Brain microvascular endothelial cell (primary cell): ENCODE data around the gene KDM6B.

Experiments
- DNase-seq: peaks from one replicate; pipeline ENCODE4 v3.0.0-alpha.2; 2020
- H3K27ac ChIP-seq: fragments of 250-450 bp; sonication (Bioruptor Pico); 2 replicates; pipeline ENCODE4 v1.5.1; 2020; ENCODE audit warnings: mild to moderate bottlenecking, moderate library complexity
- H3K27me3 ChIP-seq: fragments of 250-450 bp; sonication (Bioruptor Pico); replicated peaks from 2 replicates; pipeline ENCODE4 v1.5.1; 2020; ENCODE audit warnings: mild to moderate bottlenecking
- H3K36me3 ChIP-seq: fragments of 250-450 bp; sonication (Bioruptor Pico); replicated peaks from 2 replicates; pipeline ENCODE4 v1.5.1; 2020; ENCODE audit warnings: mild to moderate bottlenecking
- H3K4me3 ChIP-seq: 2 replicates; pipeline ENCODE4 v1.5.1; 2011; ENCODE audit warnings: low read depth, mild to moderate bottlenecking, control low read depth, low read length, moderate library complexity
- CTCF ChIP-seq: IDR thresholded peaks from 2 replicates; pipeline ENCODE4 v1.5.1; 2011; ENCODE audit warnings: low read depth, mild to moderate bottlenecking, moderate library complexity, low read length, control low read depth, inconsistent platforms; ENCODE audit errors: missing control alignments
- in situ Hi-C: cut with HindIII; loops from 2 replicates; pipeline ENCODE4 v1.10.0; 2017; ENCODE audit warnings: low sequenced_read_pairs, low pct_ligation_motif_present

KDM6B gene

DNA sequence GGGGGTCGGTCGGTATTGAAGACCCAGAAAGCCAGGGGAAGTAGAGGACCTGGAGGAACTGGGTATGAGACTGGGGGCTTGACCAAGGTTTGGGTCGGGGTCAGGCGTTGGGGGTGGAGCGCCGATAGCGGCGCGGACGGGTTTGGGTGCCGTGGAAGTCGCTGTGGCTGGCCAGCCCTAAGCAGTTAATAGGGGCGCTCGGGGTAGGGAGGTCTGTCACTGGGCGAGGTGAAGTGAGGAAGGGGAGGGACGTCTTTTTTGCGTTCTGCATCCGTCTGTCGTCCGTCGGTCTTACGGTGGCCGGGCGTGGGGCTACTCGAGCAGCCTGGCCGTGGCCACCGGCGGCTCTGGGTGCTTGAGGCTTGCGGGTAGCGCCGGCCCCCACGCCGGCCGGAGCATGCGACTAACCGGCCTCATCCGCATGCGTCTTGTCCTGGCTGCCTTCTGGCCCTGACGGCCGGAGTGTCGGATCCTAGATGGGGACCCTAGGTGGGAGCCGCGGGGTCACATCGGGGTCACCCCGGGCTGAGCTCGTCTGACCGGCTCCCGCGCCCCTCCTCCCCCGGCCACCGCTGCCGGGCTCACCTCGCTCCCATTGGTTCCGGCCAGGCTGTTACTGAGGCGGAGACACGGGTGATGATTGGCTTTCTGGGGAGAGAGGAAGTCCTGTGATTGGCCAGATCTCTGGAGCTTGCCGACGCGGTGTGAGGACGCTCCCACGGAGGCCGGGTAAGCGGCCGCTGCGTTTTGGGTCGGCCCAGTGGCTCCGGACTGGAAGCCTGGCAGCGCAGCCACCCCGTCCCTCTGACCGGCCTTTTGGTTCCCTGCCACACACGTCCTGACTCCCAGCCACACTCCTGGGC, 10.5 kb downstream of the KDM6B start:
- in situ Hi-C loops = no loop called here
- no peak for TF ChIP-seq CTCF
- peak overlapping the region; percentile 78 for H3K4me3 ChIP-seq
- no peaks in the 10 kb centered on the region for H3K27me3 ChIP-seq
- H3K27ac ChIP-seq = peak overlapping the region; percentile 99
- peaks cover 17% of the 10 kb centered on the region for H3K36me3 ChIP-seq
- peak; percentile 93 for DNase-seq

DNA sequence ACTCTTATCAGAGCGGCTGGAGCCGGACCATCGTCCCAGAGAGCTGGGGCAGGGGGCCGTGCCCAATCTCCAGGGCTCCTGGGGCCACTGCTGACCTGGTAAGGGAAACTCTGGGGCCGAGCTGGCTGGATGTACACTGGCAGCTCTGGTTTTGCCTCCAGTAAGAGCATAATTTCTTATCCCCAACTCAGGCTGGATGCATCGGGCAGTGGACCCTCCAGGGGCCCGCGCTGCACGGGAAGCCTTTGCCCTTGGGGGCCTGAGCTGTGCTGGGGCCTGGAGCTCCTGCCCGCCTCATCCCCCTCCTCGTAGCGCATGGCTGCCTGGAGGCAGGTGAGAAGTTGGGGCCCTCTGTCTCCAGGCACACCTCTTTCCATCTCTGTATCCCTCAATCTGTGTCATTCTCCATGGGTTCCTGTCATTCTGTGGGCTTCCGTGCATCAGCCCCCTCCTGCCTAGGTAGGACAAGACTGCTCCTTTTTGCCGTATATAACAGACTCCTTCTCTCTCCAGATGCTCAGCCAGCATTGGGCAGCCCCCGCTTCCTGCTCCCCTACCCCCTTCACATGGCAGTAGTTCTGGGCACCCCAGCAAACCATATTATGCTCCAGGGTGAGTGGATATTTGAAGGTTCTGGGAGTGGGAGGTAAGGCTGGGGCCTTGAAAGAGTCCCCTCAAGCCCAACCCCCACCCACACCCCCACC, 11.5 kb downstream of the KDM6B start:
- no peaks in the 10 kb centered on the region for H3K27me3 ChIP-seq
- no peak for TF ChIP-seq CTCF
- H3K4me3 ChIP-seq = peak overlapping the region; percentile 78
- H3K36me3 ChIP-seq = peaks cover 27% of the 10 kb centered on the region
- peak overlapping the region; percentile 99 for H3K27ac ChIP-seq
- DNase-seq = no peak
- in situ Hi-C loops = no loop called here

DNA sequence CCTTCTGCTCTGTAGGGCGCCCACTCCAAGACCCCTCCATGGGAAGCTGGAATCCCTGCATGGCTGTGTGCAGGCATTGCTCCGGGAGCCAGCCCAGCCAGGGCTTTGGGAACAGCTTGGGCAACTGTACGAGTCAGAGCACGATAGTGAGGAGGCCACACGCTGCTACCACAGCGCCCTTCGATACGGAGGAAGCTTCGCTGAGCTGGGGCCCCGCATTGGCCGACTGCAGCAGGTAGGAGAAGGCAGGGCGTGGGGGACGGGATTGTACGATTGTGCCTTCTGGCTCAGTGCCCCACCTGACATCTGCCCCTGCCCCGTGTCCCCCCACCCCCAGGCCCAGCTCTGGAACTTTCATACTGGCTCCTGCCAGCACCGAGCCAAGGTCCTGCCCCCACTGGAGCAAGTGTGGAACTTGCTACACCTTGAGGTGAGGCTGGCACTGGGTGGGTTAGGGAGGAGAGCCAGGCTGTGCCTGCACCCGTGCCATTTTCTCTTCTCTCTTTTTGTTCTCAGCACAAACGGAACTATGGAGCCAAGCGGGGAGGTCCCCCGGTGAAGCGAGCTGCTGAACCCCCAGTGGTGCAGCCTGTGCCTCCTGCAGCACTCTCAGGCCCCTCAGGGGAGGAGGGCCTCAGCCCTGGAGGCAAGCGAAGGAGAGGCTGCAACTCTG, 12.2 kb downstream of the KDM6B start:
- H3K27ac ChIP-seq = no peak overlapping the region
- in situ Hi-C loops = no loop called here
- no peaks in the 10 kb centered on the region for H3K27me3 ChIP-seq
- DNase-seq = no peak
- H3K4me3 ChIP-seq = no peak overlapping the region
- H3K36me3 ChIP-seq = peaks cover 31% of the 10 kb centered on the region
- no peak for TF ChIP-seq CTCF

- Histone ChIP-seq H3K36me3 (peaks cover 36% of the 10 kb centered on the region), H3K27me3 (no peaks in the 10 kb centered on the region), H3K4me3 (no peak overlapping the region), H3K27ac (no peak overlapping the region)
- in situ Hi-C loops = no loop called here
- no peak for DNase-seq
- TF ChIP-seq CTCF = no peak
Measured at GRCh38 chr17:7846765-7847661, 13.0 kb downstream of the KDM6B start.

DNA sequence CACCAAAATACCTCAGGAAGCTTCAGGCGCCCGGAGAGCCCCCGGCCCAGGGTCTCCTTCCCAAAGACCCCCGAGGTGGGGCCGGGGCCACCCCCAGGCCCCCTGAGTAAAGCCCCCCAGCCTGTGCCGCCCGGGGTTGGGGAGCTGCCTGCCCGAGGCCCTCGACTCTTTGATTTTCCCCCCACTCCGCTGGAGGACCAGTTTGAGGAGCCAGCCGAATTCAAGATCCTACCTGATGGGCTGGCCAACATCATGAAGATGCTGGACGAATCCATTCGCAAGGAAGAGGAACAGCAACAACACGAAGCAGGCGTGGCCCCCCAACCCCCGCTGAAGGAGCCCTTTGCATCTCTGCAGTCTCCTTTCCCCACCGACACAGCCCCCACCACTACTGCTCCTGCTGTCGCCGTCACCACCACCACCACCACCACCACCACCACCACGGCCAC, 14.1 kb downstream of the KDM6B start:
- Histone ChIP-seq H3K27me3 (no peaks in the 10 kb centered on the region), H3K36me3 (peaks cover 48% of the 10 kb centered on the region), H3K27ac (no peak overlapping the region), H3K4me3 (no peak overlapping the region)
- TF ChIP-seq CTCF = no peak
- in situ Hi-C loops = no loop called here
- no peak for DNase-seq
